ENCODE data around the gene ID3.

- TF ChIP-seq EZH2 (IDR thresholded peaks at IDR 0.05; ENCODE audit: low read depth): no peak
- TF ChIP-seq CTCF (conservative IDR thresholded peaks at IDR 0.05): no peak
Observed at GRCh38 chr1:23551849-23552248, 7.5 kb downstream of the ID3 start.

Data from PC-9 (cell line).